Spleen (tissue), 11 donors: ENCODE data around the gene TMEM220. TPM values are rescaled to one million over a fixed set of nuclear protein-coding genes. Genes with fewer than 3 reads are reported as not detected.

Experiments
- DNase-seq: peaks from one replicate; pipeline ENCODE4 v3.0.0-alpha.2; 2020
- H3K27ac ChIP-seq, 8 donors: fragments of 200-600 bp; sonication (generic) in 7 of 8; 1 replicate in 4 of 8; 2 replicates in 4 of 8; pipeline versions ENCODE4 v1.5.0 to v1.8.0; 2016 to 2021; ENCODE audit warnings: inconsistent platforms in 4 of 8, mild to moderate bottlenecking in 4 of 8, moderate library complexity in 1 of 8
- H3K27me3 ChIP-seq, 7 donors: fragments of 200-600 bp; sonication (generic) in 6 of 7; replicated peaks in 1 of 7; 1 replicate in 4 of 7; 2 replicates in 3 of 7; pipeline versions ENCODE4 v1.5.0 to v1.8.0; 2016 to 2021; ENCODE audit warnings: inconsistent platforms in 3 of 7, mild to moderate bottlenecking in 1 of 7
- H3K36me3 ChIP-seq, 6 donors: fragments of 200-600 bp; sonication (generic) in 5 of 6; 1 replicate in 4 of 6; 2 replicates in 2 of 6; pipeline versions ENCODE4 v1.5.0 to v1.8.0; 2016 to 2021; ENCODE audit warnings: inconsistent platforms in 2 of 6
- H3K4me1 ChIP-seq, 6 donors: fragments of 200-600 bp; sonication (generic) in 5 of 6; 1 replicate in 3 of 6; 2 replicates in 3 of 6; pipeline versions ENCODE4 v1.5.0 to v1.8.0; 2016 to 2021; ENCODE audit warnings: inconsistent platforms in 3 of 6
- H3K4me3 ChIP-seq, 8 donors: fragments of 200-600 bp; sonication (generic) in 7 of 8; 1 replicate in 4 of 8; 2 replicates in 4 of 8; pipeline versions ENCODE4 v1.5.0 to v1.8.0; 2016 to 2021; ENCODE audit warnings: inconsistent platforms in 4 of 8, mild to moderate bottlenecking in 4 of 8, moderate library complexity in 2 of 8
- H3K9me3 ChIP-seq, 8 donors: fragments of 200-600 bp; sonication (generic) in 7 of 8; 1 replicate in 4 of 8; 2 replicates in 4 of 8; pipeline versions ENCODE4 v1.5.0 to v1.8.0; 2016 to 2021; ENCODE audit warnings: inconsistent platforms in 4 of 8
- CTCF ChIP-seq, 11 experiments: fragments of 200-600 bp in 7 of 11; fragments of 450-650 bp in 4 of 11; sonication (generic) in 4 of 11; IDR thresholded peaks in 8 of 11; conservative IDR thresholded peaks in 3 of 11; 1 replicate in 7 of 11; 2 replicates in 4 of 11; pipeline versions ENCODE4 v1.4.0 to v1.8.0; 2016 to 2021; ENCODE audit warnings: antibody characterized with exemption in 11 of 11, inconsistent platforms in 4 of 11, mild to moderate bottlenecking in 1 of 11
- POLR2A ChIP-seq, 3 donors: fragments of 450-650 bp; IDR thresholded peaks; one replicate each; pipeline ENCODE4 v1.5.1; 2017; ENCODE audit warnings: antibody characterized with exemption in 3 of 3, mild to moderate bottlenecking in 1 of 3
- POLR2AphosphoS5 ChIP-seq, 3 donors: sonication (generic); formaldehyde crosslinking; IDR thresholded peaks; one replicate each; pipeline ENCODE4 v1.5.1; 2017; ENCODE audit warnings: antibody characterized with exemption in 3 of 3
- WGBS, 5 donors: extraction: QIAGEN DNeasy Blood & Tissue Kit in 3 of 5; methylation state at CpG; one replicate each; pipeline versions ENCODE4 v1.1.5 to v1.1.7; 2013 to 2018; 5-methylcytosine and 5-hydroxymethylcytosine counted together
- intact Hi-C: fragments of 100-400 bp; cut with DNase I; formaldehyde crosslinking; loops from one replicate; pipeline ENCODE4 v1.15.0; 2023; ENCODE audit warnings: low total_unique reads
- polyA plus RNA-seq, 3 donors: library from polyadenylated mRNA; stranded (reverse); fragments of 200-250 nt; gene quantifications; one replicate each; pipeline ENCODE4 v1.2.1, GENCODE V29; 2013
- total RNA-seq, 7 donors: library from RNA; depleted of rRNA in 3 of 7; stranded (reverse); fragments of >200 nt in 3 of 7; fragmentation: NEBNext Ultra II Directional in 4 of 7; extraction: Animal tissue kit (Norgen Biotek cat#: 25700) in 4 of 7; gene quantifications; one replicate each; pipeline versions ENCODE4 v1.1.0 to v1.2.1, GENCODE V29; 2016 to 2021
- donor health status: healthy with polysubstance abuse.
- donor health status: DM: no; HTN: no; CAD: no; lungs with moderate emphysema.
- donor health status: DM: no; HTN: no; CAD: no.
- donor health status: Bipolar disorder and iron deficiency.
- donor health status: healthy.
- donor health status: DM: no; HTN: no; CAD: no.
- donor health status: DM: yes; HTN: yes; CAD: no.

TMEM220 gene
- total and polyA plus RNA-seq, 10 donors, result 3.6 to 12.1 (median 5.4) TPM

GRCh38 chr17:10768750-10769251 is 39.0 kb upstream of the TMEM220 start:
- Histone ChIP-seq H3K27me3 (no peaks in the 10 kb centered on the region), H3K9me3 (peaks cover 0 to 26% (median 19%) of the 10 kb centered on the region in 8 donors), H3K27ac (no peak overlapping the region), H3K4me3 (no peak overlapping the region), H3K36me3 (peaks cover 0 to 9% (median 0%) of the 10 kb centered on the region in 6 donors), H3K4me1 (peaks cover 0 to 8% (median 0%) of the 10 kb centered on the region in 6 donors)
- intact Hi-C loops, result no loop called here
- no peak for DNase-seq
- 85 to 98% (median 94%) methylated on average over 2 of the region's 2 CpGs for WGBS, 5 donors
- TF ChIP-seq POLR2AphosphoS5 (IDR thresholded peaks at IDR 0.05), result no peak
- TF ChIP-seq POLR2A (IDR thresholded peaks at IDR 0.05), result no peak
- TF ChIP-seq CTCF (IDR thresholded peaks at IDR 0.05 in 8 of 11, conservative IDR thresholded peaks at IDR 0.05 in 3 of 11), result no peak

GRCh38 chr17:10767232-10767631 is 37.4 kb upstream of the TMEM220 start:
- no peaks in the 10 kb centered on the region for H3K4me1 ChIP-seq
- no peak for TF ChIP-seq POLR2AphosphoS5 (IDR thresholded peaks at IDR 0.05)
- no peak for TF ChIP-seq CTCF (IDR thresholded peaks at IDR 0.05 in 8 of 11, conservative IDR thresholded peaks at IDR 0.05 in 3 of 11)
- no peak for TF ChIP-seq POLR2A (IDR thresholded peaks at IDR 0.05)
- 91 to 98% (median 94%) methylated on average over 4 of the region's 4 CpGs for WGBS, 5 donors
- peaks cover 0 to 20% (median 15%) of the 10 kb centered on the region in 8 donors for H3K9me3 ChIP-seq
- intact Hi-C loops, result no loop called here
- DNase-seq, result no peak
- peaks cover 0 to 9% (median 0%) of the 10 kb centered on the region in 6 donors for H3K36me3 ChIP-seq
- no peaks in the 10 kb centered on the region for H3K27me3 ChIP-seq
- H3K4me3 ChIP-seq, result no peak overlapping the region
- no peak overlapping the region for H3K27ac ChIP-seq

GRCh38 chr17:10762037-10762436 is 32.2 kb upstream of the TMEM220 start:
- H3K9me3 ChIP-seq, result peaks cover 0 to 14% (median 8%) of the 10 kb centered on the region in 8 donors
- peaks cover 0 to 6% (median 0%) of the 10 kb centered on the region in 6 donors for H3K36me3 ChIP-seq
- DNase-seq, result no peak
- TF ChIP-seq POLR2AphosphoS5 (IDR thresholded peaks at IDR 0.05), result no peak
- intact Hi-C loops, result no loop called here
- no peak overlapping the region for H3K27ac ChIP-seq
- H3K4me3 ChIP-seq, result no peak overlapping the region
- H3K4me1 ChIP-seq, result no peaks in the 10 kb centered on the region
- no peaks in the 10 kb centered on the region for H3K27me3 ChIP-seq
- WGBS, 5 donors, result 85 to 100% (median 92%) methylated on average over 1 of the region's 1 CpG

GRCh38 chr17:10761281-10761680 is 31.5 kb upstream of the TMEM220 start:
- no peaks in the 10 kb centered on the region for H3K36me3 ChIP-seq
- no peaks in the 10 kb centered on the region for H3K27me3 ChIP-seq
- no peak overlapping the region for H3K4me3 ChIP-seq
- intact Hi-C loops, result no loop called here
- 73 to 89% (median 82%) methylated on average over 2 of the region's 2 CpGs for WGBS, 5 donors
- H3K4me1 ChIP-seq, result no peaks in the 10 kb centered on the region
- no peak for DNase-seq
- no peak overlapping the region for H3K27ac ChIP-seq
- no peak for TF ChIP-seq CTCF (IDR thresholded peaks at IDR 0.05 in 8 of 11, conservative IDR thresholded peaks at IDR 0.05 in 3 of 11)
- no peak for TF ChIP-seq POLR2A (IDR thresholded peaks at IDR 0.05)
- no peak for TF ChIP-seq POLR2AphosphoS5 (IDR thresholded peaks at IDR 0.05)
- peaks cover 0 to 10% (median 5%) of the 10 kb centered on the region in 8 donors for H3K9me3 ChIP-seq
